Lower lobe of right lung (tissue), 2 donors: ENCODE results near the gene SOS1. TPM values are rescaled to one million over a fixed set of nuclear protein-coding genes. Genes with fewer than 3 reads are reported as not detected.
A peak's percentile ranks its signal among the peaks of the same experiment; 100 is the strongest.

Experiments used
- ATAC-seq, 2 donors: fragments of 200-7000 bp; cut with Tn5 transposase; one replicate each; pipeline ENCODE4 v1.9.1; 2020 to 2022; ENCODE audit warnings: mild to moderate bottlenecking in 2 of 2, moderate library complexity in 2 of 2
- DNase-seq: peaks from one replicate; pipeline ENCODE4 v3.0.0-alpha.2; 2020
- H3K27ac ChIP-seq: fragments of 200-600 bp; one replicate; pipeline ENCODE4 v1.8.0; 2022
- H3K27me3 ChIP-seq: fragments of 200-600 bp; one replicate; pipeline ENCODE4 v1.8.0; 2022; ENCODE audit warnings: low read depth
- H3K36me3 ChIP-seq: fragments of 200-600 bp; one replicate; pipeline ENCODE4 v1.8.0; 2022; ENCODE audit warnings: mild to moderate bottlenecking
- H3K4me1 ChIP-seq: fragments of 200-600 bp; one replicate; pipeline ENCODE4 v1.8.0; 2022
- H3K4me3 ChIP-seq: fragments of 200-600 bp; one replicate; pipeline ENCODE4 v1.8.0; 2022; ENCODE audit warnings: mild to moderate bottlenecking
- H3K9me3 ChIP-seq: fragments of 200-600 bp; one replicate; pipeline ENCODE4 v1.8.0; 2022
- intact Hi-C: fragments of 100-400 bp; cut with DNase I; formaldehyde crosslinking; loops from one replicate; pipeline ENCODE4 v1.11.0; 2022
- total RNA-seq: library from RNA; stranded (reverse); fragmentation: NEBNext Ultra II Directional; extraction: Animal tissue kit (Norgen Biotek cat#: 25700); gene quantifications from one replicate; pipeline ENCODE4 v1.2.1, GENCODE V29; 2021
- TF ChIP-seq, protein P1 (sequence below): fragments of 200-600 bp; IDR thresholded peaks from one replicate; pipeline ENCODE4 v1.8.0; 2022; ENCODE audit warnings: antibody characterized with exemption, mild to moderate bottlenecking
- donor health status: DM: no; HTN: yes; CAD: no; lungs with severe emphysema.

Gene SOS1
- total RNA-seq, 1 donor from 2014 or later = 43.6 TPM

DNA sequence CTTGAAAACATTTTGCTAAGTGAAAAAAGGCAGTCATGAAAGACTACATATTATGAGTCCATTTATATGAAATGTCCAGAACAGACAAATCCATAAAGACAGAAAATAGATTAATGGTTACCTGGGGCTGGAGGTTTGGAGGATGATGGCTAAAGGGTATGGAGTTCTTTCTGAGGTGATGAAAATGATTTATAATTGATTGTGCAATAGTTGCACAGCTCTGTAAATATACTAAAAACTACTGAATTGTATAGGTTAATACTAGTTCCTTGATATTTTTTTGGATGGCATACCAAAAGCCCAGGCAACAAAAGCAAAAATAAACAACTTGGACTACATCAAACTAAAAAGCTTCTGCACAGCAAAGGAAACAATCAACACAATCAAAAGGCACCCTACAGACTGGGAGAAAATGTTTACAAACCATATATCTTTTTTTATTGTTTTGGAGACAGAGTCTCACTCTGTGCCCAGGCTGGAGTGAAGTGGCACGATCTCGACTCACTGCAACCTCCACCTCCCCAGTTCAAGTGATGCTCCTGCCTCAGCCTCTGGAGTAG is 21.5 kb downstream of the SOS1 start:
- intact Hi-C loops = no loop called here
- Histone ChIP-seq H3K9me3 (no peaks in the 10 kb centered on the region), H3K27me3 (no peaks in the 10 kb centered on the region), H3K36me3 (no peaks in the 10 kb centered on the region), H3K4me1 (peaks cover 25% of the 10 kb centered on the region), H3K27ac (no peak overlapping the region), H3K4me3 (no peak overlapping the region)
- TF ChIP-seq, protein P1, sequence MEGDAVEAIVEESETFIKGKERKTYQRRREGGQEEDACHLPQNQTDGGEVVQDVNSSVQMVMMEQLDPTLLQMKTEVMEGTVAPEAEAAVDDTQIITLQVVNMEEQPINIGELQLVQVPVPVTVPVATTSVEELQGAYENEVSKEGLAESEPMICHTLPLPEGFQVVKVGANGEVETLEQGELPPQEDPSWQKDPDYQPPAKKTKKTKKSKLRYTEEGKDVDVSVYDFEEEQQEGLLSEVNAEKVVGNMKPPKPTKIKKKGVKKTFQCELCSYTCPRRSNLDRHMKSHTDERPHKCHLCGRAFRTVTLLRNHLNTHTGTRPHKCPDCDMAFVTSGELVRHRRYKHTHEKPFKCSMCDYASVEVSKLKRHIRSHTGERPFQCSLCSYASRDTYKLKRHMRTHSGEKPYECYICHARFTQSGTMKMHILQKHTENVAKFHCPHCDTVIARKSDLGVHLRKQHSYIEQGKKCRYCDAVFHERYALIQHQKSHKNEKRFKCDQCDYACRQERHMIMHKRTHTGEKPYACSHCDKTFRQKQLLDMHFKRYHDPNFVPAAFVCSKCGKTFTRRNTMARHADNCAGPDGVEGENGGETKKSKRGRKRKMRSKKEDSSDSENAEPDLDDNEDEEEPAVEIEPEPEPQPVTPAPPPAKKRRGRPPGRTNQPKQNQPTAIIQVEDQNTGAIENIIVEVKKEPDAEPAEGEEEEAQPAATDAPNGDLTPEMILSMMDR = no peak
- DNase-seq (no peak), ATAC-seq (no peak)

DNA sequence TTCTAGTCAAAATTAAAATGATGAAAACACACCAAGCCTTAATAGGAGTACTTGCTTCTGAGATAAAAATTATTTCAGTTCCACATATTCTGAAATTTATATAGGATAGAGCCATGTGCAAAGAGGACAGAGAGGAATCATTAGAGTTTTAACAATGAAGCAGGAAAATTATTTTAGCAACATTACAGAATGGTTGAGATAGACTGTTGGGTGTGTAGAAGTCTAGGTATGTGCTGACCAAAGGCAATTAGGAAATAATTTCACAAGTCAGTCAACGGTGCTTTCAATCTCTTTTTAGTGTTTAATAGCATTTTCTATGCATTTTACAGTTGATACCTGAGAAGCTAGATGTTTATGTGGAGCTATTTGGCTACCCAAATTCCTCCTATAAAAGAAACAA is 25.2 kb downstream of the SOS1 start:
- intact Hi-C loops = no loop called here
- Histone ChIP-seq H3K9me3 (no peaks in the 10 kb centered on the region), H3K36me3 (no peaks in the 10 kb centered on the region), H3K4me1 (peaks cover 36% of the 10 kb centered on the region), H3K27me3 (no peaks in the 10 kb centered on the region), H3K27ac (no peak overlapping the region), H3K4me3 (no peak overlapping the region)
- no peak for ATAC-seq
- TF ChIP-seq, protein P1 = no peak
- DNase-seq = no peak

DNA sequence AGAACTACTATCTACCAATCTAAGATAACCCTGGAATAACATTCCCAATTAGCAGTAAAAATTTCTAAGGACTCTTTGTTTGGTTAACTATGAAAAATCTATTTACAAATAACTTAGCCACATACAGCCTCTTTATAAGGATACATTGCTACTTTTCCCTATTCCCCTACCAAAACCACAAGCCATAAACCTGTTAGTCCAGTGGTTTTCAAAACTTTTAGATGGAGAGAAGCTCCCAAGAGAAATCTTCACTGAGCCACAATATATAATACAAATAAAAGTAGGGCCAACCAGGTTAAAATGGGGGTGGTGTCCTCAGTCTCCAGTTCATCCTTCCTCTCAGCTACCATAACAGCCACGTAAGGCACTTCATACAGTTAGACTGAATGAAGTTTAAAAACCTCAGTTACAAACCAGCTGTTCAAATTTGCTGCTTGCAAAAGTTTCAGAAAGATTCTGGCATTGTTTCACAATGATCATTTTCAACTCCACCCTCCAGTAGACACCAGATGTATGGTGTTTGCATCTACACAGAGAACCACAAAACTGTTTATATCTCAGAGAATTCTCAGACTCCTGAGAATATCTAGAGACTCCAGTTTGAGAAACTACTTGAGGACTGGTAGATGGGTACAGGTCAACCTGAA is 26.0 kb downstream of the SOS1 start:
- H3K9me3 ChIP-seq = no peaks in the 10 kb centered on the region
- no peaks in the 10 kb centered on the region for H3K36me3 ChIP-seq
- no peak for DNase-seq
- peak in 1 of 2 donors; percentile 25 for ATAC-seq
- no peak overlapping the region for H3K27ac ChIP-seq
- H3K4me1 ChIP-seq = peaks cover 33% of the 10 kb centered on the region
- H3K27me3 ChIP-seq = no peaks in the 10 kb centered on the region
- TF ChIP-seq, protein P1 = no peak
- no peak overlapping the region for H3K4me3 ChIP-seq
- intact Hi-C loops = no loop called here

DNA sequence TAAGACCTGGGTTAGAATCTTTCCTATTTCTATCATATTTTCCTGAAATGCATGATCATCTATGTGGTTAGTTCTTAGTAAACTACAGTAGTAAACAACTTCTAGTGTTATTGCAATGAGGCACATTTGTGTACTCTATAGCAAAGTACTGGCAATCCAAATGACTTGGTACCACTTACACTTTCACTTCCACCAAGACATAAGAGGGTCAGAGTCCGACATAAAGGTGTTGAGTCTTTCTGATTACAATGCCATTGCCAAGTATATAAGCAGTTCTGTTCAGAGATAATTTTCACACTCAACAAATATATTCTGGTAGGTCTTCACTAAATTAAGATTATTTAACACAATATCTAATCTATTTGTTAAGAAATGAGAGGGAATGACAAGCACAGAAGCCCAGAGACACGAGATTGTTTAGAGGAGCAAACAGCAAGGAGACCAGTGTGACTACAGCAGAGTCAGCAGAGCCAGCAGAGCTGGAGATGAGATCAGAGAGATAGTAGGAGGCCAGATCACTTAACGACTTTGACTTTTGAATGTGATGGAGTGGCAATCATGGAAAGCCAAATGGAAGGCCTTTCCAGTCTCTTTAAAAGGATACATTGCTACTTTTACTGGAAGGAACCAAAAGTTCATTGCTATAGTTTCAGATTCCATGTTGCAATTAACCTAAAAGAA is 27.5 kb downstream of the SOS1 start:
- Histone ChIP-seq H3K27me3 (no peaks in the 10 kb centered on the region), H3K27ac (no peak overlapping the region), H3K36me3 (no peaks in the 10 kb centered on the region), H3K4me3 (no peak overlapping the region), H3K4me1 (peaks cover 33% of the 10 kb centered on the region), H3K9me3 (no peaks in the 10 kb centered on the region)
- TF ChIP-seq, protein P1 = no peak
- intact Hi-C loops = no loop called here
- DNase-seq (no peak), ATAC-seq (peak in 1 of 2 donors; percentile 36)

DNA sequence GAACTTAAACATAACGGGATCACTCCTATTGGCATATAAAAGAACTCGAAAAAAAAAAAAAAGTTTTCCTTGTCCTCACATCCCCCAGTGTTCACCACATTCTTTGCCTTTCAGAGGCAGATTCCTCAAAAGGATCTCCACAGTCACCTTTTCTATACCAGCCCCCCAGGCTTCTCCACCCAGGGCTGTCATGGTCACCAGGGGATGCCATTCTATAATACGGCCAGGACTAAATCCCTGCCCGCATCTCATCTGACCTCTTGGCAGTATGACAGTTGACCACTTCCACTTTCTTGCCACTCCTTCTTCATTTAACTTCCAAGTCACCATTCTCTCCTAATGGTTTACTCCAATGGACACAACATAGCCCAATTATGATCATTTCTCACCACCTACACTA is 29.3 kb downstream of the SOS1 start:
- Histone ChIP-seq H3K27ac (no peak overlapping the region), H3K27me3 (no peaks in the 10 kb centered on the region), H3K36me3 (no peaks in the 10 kb centered on the region), H3K9me3 (no peaks in the 10 kb centered on the region), H3K4me1 (peaks cover 33% of the 10 kb centered on the region), H3K4me3 (no peak overlapping the region)
- DNase-seq = no peak
- intact Hi-C loops = no loop called here
- no peak for ATAC-seq
- TF ChIP-seq, protein P1 = no peak
